KMS-11 (cell line): ENCODE results near the gene C1QTNF9.

ENCODE experiments used
- H2AFZ ChIP-seq: fragments of 200-600 bp; sonication (generic); 2 replicates; pipeline ENCODE4 v1.6.1; 2016; ENCODE audit warnings: antibody characterized with exemption, mixed run types, low read depth
- H3K27ac ChIP-seq: fragments of 200-600 bp; sonication (generic); 2 replicates; pipeline ENCODE4 v1.6.1; 2016; ENCODE audit warnings: mild to moderate bottlenecking, mixed run types
- H3K27me3 ChIP-seq: fragments of 200-600 bp; sonication (generic); 2 replicates; pipeline ENCODE4 v1.6.1; 2017; ENCODE audit warnings: mild to moderate bottlenecking, low read depth, mixed run types, moderate library complexity; ENCODE audit not compliant: insufficient read depth
- H3K36me3 ChIP-seq: fragments of 200-600 bp; sonication (generic); 2 replicates; pipeline ENCODE4 v1.6.1; 2017; ENCODE audit warnings: mild to moderate bottlenecking, mixed run types; ENCODE audit not compliant: insufficient read depth
- H3K4me1 ChIP-seq: fragments of 200-600 bp; sonication (generic); 2 replicates; pipeline ENCODE4 v1.6.1; 2016; ENCODE audit warnings: mild to moderate bottlenecking, low read depth, mixed run types; ENCODE audit not compliant: poor library complexity, severe bottlenecking
- H3K4me2 ChIP-seq: fragments of 200-600 bp; sonication (generic); 2 replicates; pipeline ENCODE4 v1.7.0; 2016; ENCODE audit warnings: mild to moderate bottlenecking, mixed run types
- H3K4me3 ChIP-seq: fragments of 200-600 bp; sonication (generic); IDR thresholded peaks from 2 replicates; pipeline ENCODE4 v1.6.1; 2017; ENCODE audit warnings: low read depth, low read length, mixed read lengths; ENCODE audit not compliant: insufficient read depth
- H3K79me2 ChIP-seq: fragments of 200-600 bp; sonication (generic); 2 replicates; pipeline ENCODE4 v1.6.1; 2016; ENCODE audit warnings: low read depth, mixed run types; ENCODE audit not compliant: insufficient read depth
- H3K9ac ChIP-seq: fragments of 200-600 bp; sonication (generic); 2 replicates; pipeline ENCODE4 v1.6.1; 2016; ENCODE audit warnings: mild to moderate bottlenecking, mixed run types
- H4K20me1 ChIP-seq: fragments of 200-600 bp; sonication (generic); 2 replicates; pipeline ENCODE4 v1.6.1; 2016; ENCODE audit warnings: mild to moderate bottlenecking, mixed run types; ENCODE audit not compliant: insufficient read depth
- CTCF ChIP-seq: fragments of 200-600 bp; sonication (generic); conservative IDR thresholded peaks from 2 replicates; pipeline ENCODE4 v1.6.1; 2017; ENCODE audit warnings: low read depth, mild to moderate bottlenecking, antibody characterized with exemption, low read length, moderate library complexity, mixed read lengths

Gene C1QTNF9

GRCh38 chr13:24282256-24282655 lies 27.1 kb upstream of the C1QTNF9 start:
- Histone ChIP-seq H3K79me2 (no peaks in the 10 kb centered on the region), H3K4me2 (no peak overlapping the region), H3K27ac (no peak overlapping the region), H3K9ac (no peak overlapping the region), H2AFZ (no peak overlapping the region), H3K4me3 (no peak overlapping the region), H3K27me3 (no peaks in the 10 kb centered on the region), H3K36me3 (no peaks in the 10 kb centered on the region), H4K20me1 (no peaks in the 10 kb centered on the region), H3K4me1 (no peaks in the 10 kb centered on the region)
- no peak for TF ChIP-seq CTCF

GRCh38 chr13:24284889-24285565 lies 24.4 kb upstream of the C1QTNF9 start:
- Histone ChIP-seq H3K4me1 (no peaks in the 10 kb centered on the region), H2AFZ (no peak overlapping the region), H3K9ac (no peak overlapping the region), H4K20me1 (no peaks in the 10 kb centered on the region), H3K79me2 (no peaks in the 10 kb centered on the region), H3K27me3 (no peaks in the 10 kb centered on the region), H3K27ac (no peak overlapping the region), H3K4me2 (no peak overlapping the region), H3K4me3 (no peak overlapping the region), H3K36me3 (no peaks in the 10 kb centered on the region)
- no peak for TF ChIP-seq CTCF

GRCh38 chr13:24286624-24287023 lies 22.8 kb upstream of the C1QTNF9 start:
- H3K9ac ChIP-seq = no peak overlapping the region
- H3K4me2 ChIP-seq = no peak overlapping the region
- no peaks in the 10 kb centered on the region for H4K20me1 ChIP-seq
- no peaks in the 10 kb centered on the region for H3K79me2 ChIP-seq
- H3K27ac ChIP-seq = no peak overlapping the region
- no peaks in the 10 kb centered on the region for H3K36me3 ChIP-seq
- TF ChIP-seq CTCF = no peak
- no peak overlapping the region for H2AFZ ChIP-seq
- H3K27me3 ChIP-seq = no peaks in the 10 kb centered on the region
- no peaks in the 10 kb centered on the region for H3K4me1 ChIP-seq
- no peak overlapping the region for H3K4me3 ChIP-seq

- no peak overlapping the region for H2AFZ ChIP-seq
- H3K27me3 ChIP-seq = no peaks in the 10 kb centered on the region
- no peaks in the 10 kb centered on the region for H4K20me1 ChIP-seq
- no peak overlapping the region for H3K9ac ChIP-seq
- no peak for TF ChIP-seq CTCF
- H3K4me2 ChIP-seq = no peak overlapping the region
- H3K4me1 ChIP-seq = no peaks in the 10 kb centered on the region
- no peaks in the 10 kb centered on the region for H3K36me3 ChIP-seq
- H3K4me3 ChIP-seq = no peak overlapping the region
- no peaks in the 10 kb centered on the region for H3K79me2 ChIP-seq
- no peak overlapping the region for H3K27ac ChIP-seq
Measured at GRCh38 chr13:24287748-24288287, 21.6 kb upstream of the C1QTNF9 start.
